Endothelial cell (in vitro differentiated cells): ENCODE results near the gene PERM1. TPM values are rescaled to one million over a fixed set of nuclear protein-coding genes. Genes with fewer than 3 reads are reported as not detected.

ENCODE experiments used
- DNase-seq: peaks from one replicate; pipeline ENCODE4 v3.0.0; 2021; ENCODE audit warnings: low spot score
- H3K27ac Mint-ChIP-seq: one replicate; pipeline ENCODE4 v1.8.0; 2021; ENCODE audit warnings: mixed read lengths, inconsistent platforms; ENCODE audit not compliant: unreplicated experiment
- H3K27me3 Mint-ChIP-seq: one replicate; pipeline ENCODE4 v1.8.0; 2021; ENCODE audit warnings: mild to moderate bottlenecking, moderate library complexity, mixed read lengths, inconsistent platforms; ENCODE audit not compliant: unreplicated experiment
- H3K36me3 Mint-ChIP-seq: one replicate; pipeline ENCODE4 v1.8.0; 2021; ENCODE audit warnings: mild to moderate bottlenecking, low read depth, mixed read lengths, inconsistent platforms; ENCODE audit not compliant: unreplicated experiment
- H3K4me1 Mint-ChIP-seq: one replicate; pipeline ENCODE4 v1.8.0; 2021; ENCODE audit warnings: mild to moderate bottlenecking, mixed read lengths, inconsistent platforms; ENCODE audit not compliant: unreplicated experiment
- H3K4me3 Mint-ChIP-seq: one replicate; pipeline ENCODE4 v1.8.0; 2021; ENCODE audit warnings: mild to moderate bottlenecking, mixed read lengths, inconsistent platforms; ENCODE audit not compliant: unreplicated experiment
- H3K9me3 Mint-ChIP-seq: one replicate; pipeline ENCODE4 v1.8.0; 2021; ENCODE audit warnings: mixed read lengths, inconsistent platforms; ENCODE audit not compliant: unreplicated experiment
- CTCF ChIP-seq: fragments of 200-600 bp; sonication (generic); IDR thresholded peaks from one replicate; pipeline ENCODE4 v1.5.0; 2021; ENCODE audit warnings: antibody characterized with exemption; ENCODE audit not compliant: unreplicated experiment
- total RNA-seq: library from RNA; stranded (reverse); fragmentation: NEBNext Ultra II Directional; extraction: Animal tissue kit (Norgen Biotek cat#: 25700); gene quantifications from one replicate; pipeline ENCODE4 v1.2.1, GENCODE V29; 2021; ENCODE audit not compliant: unreplicated experiment

PERM1 gene
- total RNA-seq, 1 donor from 2014 or later, result not detected

- DNase-seq, result no peak
- Mint-ChIP-seq H3K27me3 (peaks cover 15% of the 10 kb centered on the region), H3K27ac (peak overlapping the region; percentile 57), H3K36me3 (peaks cover 8% of the 10 kb centered on the region), H3K9me3 (no peaks in the 10 kb centered on the region), H3K4me3 (peak overlapping the region; percentile 73), H3K4me1 (peaks cover 21% of the 10 kb centered on the region)
- no peak for TF ChIP-seq CTCF
These were observed 40.0 kb upstream of the PERM1 start for GRCh38 chr1:1021920-1022259.

GRCh38 chr1:1021010-1021919 is 39.4 kb upstream of the PERM1 start:
- Mint-ChIP-seq H3K4me3 (peak overlapping the region; percentile 73), H3K27me3 (peaks cover 15% of the 10 kb centered on the region), H3K9me3 (no peaks in the 10 kb centered on the region), H3K27ac (peak overlapping the region; percentile 57), H3K36me3 (peaks cover 8% of the 10 kb centered on the region), H3K4me1 (peaks cover 21% of the 10 kb centered on the region)
- no peak for DNase-seq
- no peak for TF ChIP-seq CTCF

GRCh38 chr1:1020415-1021009 is 38.6 kb upstream of the PERM1 start:
- no peak for DNase-seq
- Mint-ChIP-seq H3K27me3 (peaks cover 14% of the 10 kb centered on the region), H3K27ac (no peak overlapping the region), H3K36me3 (peaks cover 4% of the 10 kb centered on the region), H3K9me3 (no peaks in the 10 kb centered on the region), H3K4me3 (no peak overlapping the region), H3K4me1 (peaks cover 17% of the 10 kb centered on the region)
- no peak for TF ChIP-seq CTCF

- peak within 1 kb of the TSS; percentile 69 for H3K4me3 Mint-ChIP-seq
- H3K4me1 Mint-ChIP-seq, result peaks cover 17% of the 10 kb centered on the region
- peaks cover 14% of the 10 kb centered on the region for H3K27me3 Mint-ChIP-seq
- no peak for TF ChIP-seq CTCF
- H3K9me3 Mint-ChIP-seq, result no peaks in the 10 kb centered on the region
- no peak for DNase-seq
- H3K36me3 Mint-ChIP-seq, result peaks cover 4% of the 10 kb centered on the region
- H3K27ac Mint-ChIP-seq, result no peak within 1 kb of the TSS
These were observed 38.1 kb upstream of the PERM1 start, which contains the start of gene AGRN for GRCh38 chr1:1020000-1020404. TSS of gene AGRN (plus strand) at chr1:1020120. CDS start at chr1:1020173, 53 bp downstream.
